ENCODE results near the gene ZC3H12A. TPM values are rescaled to one million over a fixed set of nuclear protein-coding genes. Genes with fewer than 3 reads are reported as not detected.

ZC3H12A gene
- total RNA-seq, 1 donor from 2014 or later = 0.41 TPM

Small RNAs within 50 kb of the gene (small RNA-seq; reads per million reads assigned to genes)
- gene MIR5581 = 0.13 reads per million

Other genes with a start within 250 kb of the ZC3H12A start
- gene MEAF6, start 40.2 kb downstream of the ZC3H12A start, total RNA-seq = 147 TPM
- gene SNIP1, start 79.7 kb downstream of the ZC3H12A start, total RNA-seq = 29.8 TPM
- gene DNALI1, start 82.4 kb downstream of the ZC3H12A start, total RNA-seq = 2.9 TPM
- gene GNL2, start 121.4 kb downstream of the ZC3H12A start, total RNA-seq = 44.4 TPM
- not detected for gene RSPO1, start 160.3 kb downstream of the ZC3H12A start, total RNA-seq
- 0.82 TPM for gene CDCA8, start 217.9 kb downstream of the ZC3H12A start, total RNA-seq